H1 (cell line): ENCODE results near the gene MNAT1. TPM values are rescaled to one million over a fixed set of nuclear protein-coding genes. Genes with fewer than 3 reads are reported as not detected.
A peak's percentile ranks its signal among the peaks of the same experiment; 100 is the strongest.

Source experiments
- ATF2 ChIP-seq: IDR thresholded peaks from 2 replicates; pipeline ENCODE4 v1.6.1; 2012; ENCODE audit warnings: low read length, inconsistent platforms
- BACH1 ChIP-seq: IDR thresholded peaks from 2 replicates; pipeline ENCODE4 v1.6.1; 2012; ENCODE audit warnings: low read length, improper control_type of control experiment
- CHD2 ChIP-seq: IDR thresholded peaks from 2 replicates; pipeline ENCODE4 v1.6.1; 2012; ENCODE audit warnings: low read length, improper control_type of control experiment
- E2F6 ChIP-seq: IDR thresholded peaks from 2 replicates; pipeline ENCODE4 v1.6.1; 2012; ENCODE audit warnings: inconsistent platforms
- GABPA ChIP-seq: IDR thresholded peaks from 2 replicates; pipeline ENCODE4 v1.6.1; 2011; ENCODE audit warnings: mild to moderate bottlenecking, low read length, moderate library complexity, borderline replicate concordance; ENCODE audit not compliant: insufficient read depth
- HDAC2 ChIP-seq, 2 experiments: fragments of 300-600 bp in 1 of 2; sonication (generic) in 1 of 2; IDR thresholded peaks; 2 replicates each; pipeline ENCODE4 v1.6.1; 2011 to 2012; ENCODE audit warnings: low read depth in 2 of 2, low read length in 2 of 2, mild to moderate bottlenecking in 2 of 2, moderate library complexity in 2 of 2, borderline replicate concordance in 1 of 2, inconsistent platforms in 1 of 2
- POLR2A ChIP-seq, 2 experiments: IDR thresholded peaks; 1 replicate in 1 of 2; 2 replicates in 1 of 2; pipeline ENCODE4 v1.6.1; 2011; ENCODE audit warnings: low read depth in 2 of 2, low read length in 2 of 2, mild to moderate bottlenecking in 2 of 2; ENCODE audit errors: control extremely low read depth in 1 of 2
- POLR2AphosphoS5 ChIP-seq: IDR thresholded peaks from 2 replicates; pipeline ENCODE4 v1.6.1; 2011; ENCODE audit warnings: low read depth, low read length
- POU5F1 ChIP-seq: IDR thresholded peaks from 2 replicates; pipeline ENCODE4 v1.6.1; 2011; ENCODE audit warnings: low read depth, mild to moderate bottlenecking, low read length, moderate library complexity
- RAD21 ChIP-seq, 2 experiments: IDR thresholded peaks in 1 of 2; conservative IDR thresholded peaks in 1 of 2; 2 replicates each; pipeline ENCODE4 v1.6.1; 2011; ENCODE audit warnings: low read depth in 2 of 2, low read length in 2 of 2, improper control_type of control experiment in 1 of 2, inconsistent platforms in 1 of 2, mild to moderate bottlenecking in 1 of 2, moderate library complexity in 1 of 2
- RNF2 ChIP-seq: fragments of 200-900, 300-1000 bp; sonication (generic); IDR thresholded peaks from 2 replicates; pipeline ENCODE4 v1.7.1; 2016; ENCODE audit warnings: borderline replicate concordance, low read depth, mild to moderate bottlenecking, antibody characterized with exemption, low read length; ENCODE audit not compliant: poor library complexity, severe bottlenecking; ENCODE audit errors: missing control alignments
- SIN3A ChIP-seq, 2 experiments: IDR thresholded peaks in 1 of 2; conservative IDR thresholded peaks in 1 of 2; 2 replicates each; pipeline ENCODE4 v1.6.1; 2011 to 2012; ENCODE audit warnings: low read length in 2 of 2, improper control_type of control experiment in 1 of 2, low read depth in 1 of 2, mild to moderate bottlenecking in 1 of 2
- SIRT6 ChIP-seq: IDR thresholded peaks from one replicate; pipeline ENCODE4 v1.7.1; 2012; ENCODE audit warnings: low read length, inconsistent platforms
- SUZ12 ChIP-seq: fragments of 200-600 bp; sonication (generic); IDR thresholded peaks from 2 replicates; pipeline ENCODE4 v1.6.1; 2012; ENCODE audit warnings: mild to moderate bottlenecking, inconsistent platforms, low read length, moderate library complexity, mixed read lengths
- USF2 ChIP-seq: IDR thresholded peaks from 2 replicates; pipeline ENCODE4 v1.6.1; 2011; ENCODE audit warnings: low read length, improper control_type of control experiment
- ZNF274 ChIP-seq: IDR thresholded peaks from 2 replicates; pipeline ENCODE4 v1.7.0; 2012; ENCODE audit warnings: low read length, borderline replicate concordance; ENCODE audit errors: extremely low read depth
- polyA plus RNA-seq, 7 experiments: library from polyadenylated mRNA; depleted of rRNA in 3 of 7; stranded (reverse) in 5 of 7; unstranded in 2 of 7; fragments of >200 nt in 5 of 7; fragments of 200-250 nt in 2 of 7; gene quantifications; 1 replicate in 5 of 7; 2 replicates in 1 of 7; 4 replicates in 1 of 7; pipeline versions ENCODE4 v1.2.1 to v1.2.3, GENCODE V29; 2011 to 2013; ENCODE audit warnings: missing spikeins in 2 of 7, mixed read lengths in 2 of 7
- total RNA-seq: library from RNA; stranded (reverse); fragmentation: NEBNext Ultra II Directional; extraction: Animal tissue kit (Norgen Biotek cat#: 25700); gene quantifications from 2 replicates; pipeline ENCODE4 v1.2.1, GENCODE V29; 2021

The MNAT1 gene
- total and polyA plus RNA-seq, 2 of the 8 experiments (the other 6 are each of a cell fraction or from before 2014, with no cell fraction given), result 34.7 to 52.1 TPM

- TF ChIP-seq SUZ12, result no peak
- no peak for TF ChIP-seq SIRT6
- TF ChIP-seq HDAC2 (IDR thresholded peaks at IDR 0.05; ENCODE audit: borderline replicate concordance in 1 of 2, low read depth in 2 of 2, low read length in 2 of 2), result no peak
- TF ChIP-seq RNF2, result no peak
- TF ChIP-seq RAD21 (IDR thresholded peaks at IDR 0.05 in 1 of 2, conservative IDR thresholded peaks at IDR 0.05 in 1 of 2; ENCODE audit: low read depth in 2 of 2, low read length in 2 of 2), result peak; percentile 12 to 38; a peak in 2 of 4 replicates
- TF ChIP-seq CHD2, result peak; percentile 65; the same call in 1 of the 2 replicates
- TF ChIP-seq GABPA, result no peak
- TF ChIP-seq BACH1, result no peak
- TF ChIP-seq POLR2AphosphoS5, result 0 out of 2 replicates have a peak, but pooled peaks have one; percentile 10
- TF ChIP-seq SIN3A (conservative IDR thresholded peaks at IDR 0.05 in 1 of 2, IDR thresholded peaks at IDR 0.05 in 1 of 2; ENCODE audit: low read depth in 1 of 2, low read length in 2 of 2), result no peak
- no peak for TF ChIP-seq ATF2
- peak; percentile 14; the same call in 1 of the 2 replicates for TF ChIP-seq E2F6
- TF ChIP-seq POU5F1, result no peak
- no peak; a peak in 1 of 3 replicates for TF ChIP-seq POLR2A (IDR thresholded peaks at IDR 0.05; ENCODE audit: control extremely low read depth in 1 of 2, low read depth in 2 of 2, low read length in 2 of 2)
- TF ChIP-seq ZNF274, result no peak
- TF ChIP-seq USF2, result no peak
- TF ChIP-seq, all 59 proteins: peak for 13
Observed at GRCh38 chr14:60721326-60722106, 13.0 kb upstream of the MNAT1 start (continued).
